ENCODE results near the gene GPR3.

The GPR3 gene

GRCh38 chr1:27416387-27417111 lies 24.1 kb downstream of the GPR3 start:
- TF ChIP-seq POLR2A (IDR thresholded peaks at IDR 0.05; ENCODE audit: low read depth, low read length) (no peak), POU2F2 (IDR thresholded peaks at IDR 0.05; ENCODE audit: low read depth, low read length) (peak; percentile 80; the same call in 1 of the 2 replicates), PAX5 (IDR thresholded peaks at IDR 0.05; ENCODE audit: insufficient read depth, low read length, severe bottlenecking) (no peak), SPI1 (IDR thresholded peaks at IDR 0.05; ENCODE audit: low read depth, low read length) (peak; percentile 54), POLR2AphosphoS5 (IDR thresholded peaks at IDR 0.05; ENCODE audit: low read depth, low read length) (no peak), TAF1 (IDR thresholded peaks at IDR 0.05; ENCODE audit: low read depth, low read length) (no peak)
- peak; percentile 94 for FAIRE-seq
- no peak for DNase-seq (ENCODE audit: insufficient read length, low spot score)

GRCh38 chr1:27417713-27418112 lies 25.3 kb downstream of the GPR3 start:
- TF ChIP-seq TAF1 (IDR thresholded peaks at IDR 0.05; ENCODE audit: low read depth, low read length): no peak
- TF ChIP-seq SPI1 (IDR thresholded peaks at IDR 0.05; ENCODE audit: low read depth, low read length): no peak
- TF ChIP-seq POU2F2 (IDR thresholded peaks at IDR 0.05; ENCODE audit: low read depth, low read length): no peak
- TF ChIP-seq POLR2AphosphoS5 (IDR thresholded peaks at IDR 0.05; ENCODE audit: low read depth, low read length): no peak
- no peak for TF ChIP-seq POLR2A (IDR thresholded peaks at IDR 0.05; ENCODE audit: low read depth, low read length)
- TF ChIP-seq PAX5 (IDR thresholded peaks at IDR 0.05; ENCODE audit: insufficient read depth, low read length, severe bottlenecking): no peak
- peak; percentile 33 for FAIRE-seq

GRCh38 chr1:27418326-27419185 lies 26.1 kb downstream of the GPR3 start:
- no peak for DNase-seq (ENCODE audit: insufficient read length, low spot score)
- TF ChIP-seq POLR2A (IDR thresholded peaks at IDR 0.05; ENCODE audit: low read depth, low read length) (peak; percentile 23; the same call in 1 of the 2 replicates), POU2F2 (IDR thresholded peaks at IDR 0.05; ENCODE audit: low read depth, low read length) (peak; percentile 64; the same call in 1 of the 2 replicates), SPI1 (IDR thresholded peaks at IDR 0.05; ENCODE audit: low read depth, low read length) (no peak), TAF1 (IDR thresholded peaks at IDR 0.05; ENCODE audit: low read depth, low read length) (no peak), POLR2AphosphoS5 (IDR thresholded peaks at IDR 0.05; ENCODE audit: low read depth, low read length) (peak; percentile 47; the same call in 1 of the 2 replicates)
- peak; percentile 79 for FAIRE-seq

More at GRCh38 chr1:27417713-27418112, 25.3 kb downstream of the GPR3 start:
- no peak for DNase-seq (ENCODE audit: insufficient read length, low spot score)

- TF ChIP-seq POLR2A (IDR thresholded peaks at IDR 0.05; ENCODE audit: low read depth, low read length) (no peak), PAX5 (IDR thresholded peaks at IDR 0.05; ENCODE audit: insufficient read depth, low read length, severe bottlenecking) (no peak), SPI1 (IDR thresholded peaks at IDR 0.05; ENCODE audit: low read depth, low read length) (no peak), POLR2AphosphoS5 (IDR thresholded peaks at IDR 0.05; ENCODE audit: low read depth, low read length) (no peak), POU2F2 (IDR thresholded peaks at IDR 0.05; ENCODE audit: low read depth, low read length) (no peak), TAF1 (IDR thresholded peaks at IDR 0.05; ENCODE audit: low read depth, low read length) (no peak)
- no peak for FAIRE-seq
- DNase-seq (ENCODE audit: insufficient read length, low spot score): no peak
These were observed 31.3 kb downstream of the GPR3 start for GRCh38 chr1:27423709-27424108.

- no peak for DNase-seq (ENCODE audit: insufficient read length, low spot score)
- TF ChIP-seq POLR2AphosphoS5 (IDR thresholded peaks at IDR 0.05; ENCODE audit: low read depth, low read length) (no peak), SPI1 (IDR thresholded peaks at IDR 0.05; ENCODE audit: low read depth, low read length) (peak; percentile 63), TAF1 (IDR thresholded peaks at IDR 0.05; ENCODE audit: low read depth, low read length) (no peak), POLR2A (IDR thresholded peaks at IDR 0.05; ENCODE audit: low read depth, low read length) (no peak), PAX5 (IDR thresholded peaks at IDR 0.05; ENCODE audit: insufficient read depth, low read length, severe bottlenecking) (no peak), POU2F2 (IDR thresholded peaks at IDR 0.05; ENCODE audit: low read depth, low read length) (no peak)
- FAIRE-seq: no peak
These were observed 34.9 kb downstream of the GPR3 start for GRCh38 chr1:27427329-27427728.

GRCh38 chr1:27427816-27428315 lies 35.4 kb downstream of the GPR3 start:
- no peak for TF ChIP-seq SPI1 (IDR thresholded peaks at IDR 0.05; ENCODE audit: low read depth, low read length)
- TF ChIP-seq TAF1 (IDR thresholded peaks at IDR 0.05; ENCODE audit: low read depth, low read length): no peak
- TF ChIP-seq POLR2AphosphoS5 (IDR thresholded peaks at IDR 0.05; ENCODE audit: low read depth, low read length): no peak
- TF ChIP-seq POU2F2 (IDR thresholded peaks at IDR 0.05; ENCODE audit: low read depth, low read length): no peak
- no peak for TF ChIP-seq PAX5 (IDR thresholded peaks at IDR 0.05; ENCODE audit: insufficient read depth, low read length, severe bottlenecking)
- no peak for TF ChIP-seq POLR2A (IDR thresholded peaks at IDR 0.05; ENCODE audit: low read depth, low read length)
- no peak for FAIRE-seq
- DNase-seq (ENCODE audit: insufficient read length, low spot score): no peak

- DNase-seq (ENCODE audit: insufficient read length, low spot score): no peak
- FAIRE-seq: peak; percentile 84
- TF ChIP-seq TAF1 (IDR thresholded peaks at IDR 0.05; ENCODE audit: low read depth, low read length) (no peak), POLR2AphosphoS5 (IDR thresholded peaks at IDR 0.05; ENCODE audit: low read depth, low read length) (no peak), PAX5 (IDR thresholded peaks at IDR 0.05; ENCODE audit: insufficient read depth, low read length, severe bottlenecking) (no peak), POLR2A (IDR thresholded peaks at IDR 0.05; ENCODE audit: low read depth, low read length) (no peak), SPI1 (IDR thresholded peaks at IDR 0.05; ENCODE audit: low read depth, low read length) (no peak), POU2F2 (IDR thresholded peaks at IDR 0.05; ENCODE audit: low read depth, low read length) (no peak)
These were observed 36.0 kb downstream of the GPR3 start for GRCh38 chr1:27428316-27429028.

GRCh38 chr1:27429029-27429425 lies 36.6 kb downstream of the GPR3 start:
- FAIRE-seq: no peak
- TF ChIP-seq PAX5 (IDR thresholded peaks at IDR 0.05; ENCODE audit: insufficient read depth, low read length, severe bottlenecking) (no peak), TAF1 (IDR thresholded peaks at IDR 0.05; ENCODE audit: low read depth, low read length) (no peak), POLR2AphosphoS5 (IDR thresholded peaks at IDR 0.05; ENCODE audit: low read depth, low read length) (no peak)
- DNase-seq (ENCODE audit: insufficient read length, low spot score): no peak
